NCI-H345 treated with DMSO at 0.1 percent for 48 hours (cell line): ENCODE measurements around the gene INO80.
"Not testable (repeated sequence)": the region's sequence is repeated elsewhere in the genome, so short reads cannot be mapped to it uniquely, and the experiment has no call there.

ENCODE experiments used
- DNase-seq: peaks from one replicate; lab custom pipeline; 2025; ENCODE audit not compliant: unreplicated experiment; lab: John Stamatoyannopoulos, UW

The INO80 gene

GRCh38 chr15:40968290-40969085 lies 147.6 kb downstream of the INO80 start:
- DNase-seq, result no peak

GRCh38 chr15:40964634-40965033 lies 151.4 kb downstream of the INO80 start:
- DNase-seq, result no peak

- DNase-seq, result no peak
Measured at GRCh38 chr15:40964006-40964405, 152.1 kb downstream of the INO80 start.

GRCh38 chr15:40963201-40963600 lies 152.9 kb downstream of the INO80 start:
- DNase-seq, result no peak

- not testable (repeated sequence) for DNase-seq
Measured at GRCh38 chr15:40962317-40962716, 153.8 kb downstream of the INO80 start.

GRCh38 chr15:40961740-40962139 lies 154.3 kb downstream of the INO80 start:
- DNase-seq, result not testable (repeated sequence)

GRCh38 chr15:40960925-40961324 lies 155.2 kb downstream of the INO80 start:
- DNase-seq, result no peak

GRCh38 chr15:40960151-40960885 lies 155.8 kb downstream of the INO80 start:
- DNase-seq, result no peak

GRCh38 chr15:40959331-40960141 lies 156.5 kb downstream of the INO80 start:
- no peak for DNase-seq

GRCh38 chr15:40958723-40959122 lies 157.4 kb downstream of the INO80 start:
- DNase-seq, result no peak

- DNase-seq, result no peak
Measured at GRCh38 chr15:40958146-40958545, 157.9 kb downstream of the INO80 start.

GRCh38 chr15:40957581-40958051 lies 158.5 kb downstream of the INO80 start:
- peak; percentile 40 for DNase-seq

GRCh38 chr15:40957041-40957555 lies 159.0 kb downstream of the INO80 start:
- DNase-seq, result no peak

GRCh38 chr15:40956541-40956982 lies 159.5 kb downstream of the INO80 start:
- no peak for DNase-seq

- DNase-seq, result no peak
Measured at GRCh38 chr15:40955930-40956540, 160.0 kb downstream of the INO80 start.

- DNase-seq, result no peak
Measured at GRCh38 chr15:40955141-40955903, 160.8 kb downstream of the INO80 start.

- not testable (repeated sequence) for DNase-seq
Measured at GRCh38 chr15:40954158-40954848, 161.8 kb downstream of the INO80 start.

- no peak for DNase-seq
Measured at GRCh38 chr15:40953713-40954074, 162.4 kb downstream of the INO80 start.
